NCI-H69 (cell line): ENCODE results near the gene ARHGAP26.

Experiments
- DNase-seq: peaks from one replicate; lab custom pipeline; 2025; lab: John Stamatoyannopoulos, UW

ARHGAP26 gene

DNA sequence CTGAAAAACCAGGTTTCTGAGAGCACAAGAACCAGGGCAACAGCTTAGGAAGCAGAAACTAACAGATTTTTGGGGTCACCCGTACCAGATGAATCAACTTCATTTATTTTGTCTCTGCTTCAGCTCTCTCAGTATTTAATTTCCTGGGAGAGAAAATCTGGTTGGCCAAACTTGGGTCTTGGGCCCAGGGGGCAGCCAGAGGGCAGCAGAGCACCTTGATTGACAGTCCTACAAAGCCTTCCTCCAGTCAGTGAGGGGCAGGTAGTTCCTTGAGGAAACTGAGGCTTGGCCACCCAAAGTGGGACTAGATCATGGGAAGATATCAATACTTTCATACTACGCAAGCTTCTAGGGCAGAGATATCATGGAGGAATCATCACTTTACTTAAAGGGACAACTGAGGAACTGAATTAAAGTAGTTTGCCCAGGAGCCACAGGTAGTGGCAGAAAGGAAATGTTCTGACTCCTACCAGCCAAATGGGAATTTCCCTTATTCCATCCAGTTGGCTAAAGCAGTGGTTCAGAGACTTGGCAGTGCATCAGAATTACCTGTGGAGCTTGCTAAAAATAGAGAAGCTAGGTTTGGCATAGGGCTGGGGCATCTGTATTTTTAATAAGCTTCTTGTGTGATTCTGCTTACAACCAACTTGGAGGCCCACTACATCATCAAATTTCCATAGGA is 21.5 kb upstream of the ARHGAP26 start:
- DNase-seq = peak; percentile 49

DNA sequence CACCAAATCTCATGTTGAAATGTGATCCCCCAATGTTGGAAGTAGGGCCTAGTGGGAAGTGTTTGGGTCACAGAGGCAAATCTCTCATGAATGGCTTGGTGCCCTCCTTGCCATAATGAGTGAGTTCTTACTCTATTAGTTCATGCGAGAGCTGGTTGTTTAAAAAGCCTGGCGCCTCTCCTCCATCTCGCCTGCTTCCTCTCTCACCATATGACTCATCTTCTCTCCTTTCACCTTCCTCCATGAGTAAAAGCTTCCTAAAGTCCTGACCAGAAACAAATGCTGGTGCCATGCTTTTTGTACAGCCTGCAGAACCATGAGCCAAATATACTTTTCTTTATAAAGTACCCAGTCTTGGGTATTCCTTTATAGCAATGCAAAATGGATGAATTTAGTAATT is 20.9 kb upstream of the ARHGAP26 start:
- no peak for DNase-seq

- no peak for DNase-seq
These were observed 17.0 kb upstream of the ARHGAP26 start for GRCh38 chr5:142753116-142753631.

GRCh38 chr5:142754031-142754430 is 16.1 kb upstream of the ARHGAP26 start:
- DNase-seq = no peak

DNA sequence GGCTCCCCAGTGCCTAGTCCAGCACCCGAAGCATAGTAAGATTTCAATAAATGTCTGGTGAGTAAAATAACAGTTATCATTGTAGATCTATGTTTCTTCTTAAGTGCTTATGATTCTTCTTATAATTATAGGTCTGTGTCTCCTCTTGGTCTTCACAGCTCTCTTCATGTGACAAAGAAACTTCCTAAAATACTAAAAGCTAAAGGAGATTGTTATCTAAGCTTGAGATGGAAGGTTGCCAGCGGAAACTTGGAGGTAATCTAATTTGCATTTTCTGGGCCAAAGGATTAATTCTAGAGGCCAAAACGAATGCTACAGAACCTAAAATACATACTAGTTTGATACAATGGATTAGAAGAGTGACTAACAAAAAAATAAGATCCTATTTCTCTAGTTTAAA is 13.6 kb upstream of the ARHGAP26 start:
- no peak for DNase-seq

DNA sequence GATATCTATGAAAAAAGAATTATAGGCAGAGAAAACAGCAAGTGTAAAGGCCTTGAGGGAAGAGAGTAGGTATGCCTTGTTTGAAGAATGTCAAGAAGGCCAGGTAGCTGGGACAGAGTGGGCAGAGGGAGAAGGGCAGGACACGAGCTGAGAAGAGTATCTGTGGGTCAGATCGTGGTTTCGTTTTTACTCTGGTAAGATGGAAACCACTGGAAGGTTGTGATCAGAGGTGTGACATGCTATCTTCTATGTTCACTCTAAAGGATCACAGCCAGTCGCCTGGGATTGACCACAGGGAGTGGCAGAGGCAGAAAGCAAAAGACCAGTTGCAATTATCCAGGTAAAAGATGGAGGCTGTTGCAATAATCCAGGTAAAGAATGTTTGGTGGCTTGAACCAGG is 12.6 kb upstream of the ARHGAP26 start:
- DNase-seq = no peak

DNA sequence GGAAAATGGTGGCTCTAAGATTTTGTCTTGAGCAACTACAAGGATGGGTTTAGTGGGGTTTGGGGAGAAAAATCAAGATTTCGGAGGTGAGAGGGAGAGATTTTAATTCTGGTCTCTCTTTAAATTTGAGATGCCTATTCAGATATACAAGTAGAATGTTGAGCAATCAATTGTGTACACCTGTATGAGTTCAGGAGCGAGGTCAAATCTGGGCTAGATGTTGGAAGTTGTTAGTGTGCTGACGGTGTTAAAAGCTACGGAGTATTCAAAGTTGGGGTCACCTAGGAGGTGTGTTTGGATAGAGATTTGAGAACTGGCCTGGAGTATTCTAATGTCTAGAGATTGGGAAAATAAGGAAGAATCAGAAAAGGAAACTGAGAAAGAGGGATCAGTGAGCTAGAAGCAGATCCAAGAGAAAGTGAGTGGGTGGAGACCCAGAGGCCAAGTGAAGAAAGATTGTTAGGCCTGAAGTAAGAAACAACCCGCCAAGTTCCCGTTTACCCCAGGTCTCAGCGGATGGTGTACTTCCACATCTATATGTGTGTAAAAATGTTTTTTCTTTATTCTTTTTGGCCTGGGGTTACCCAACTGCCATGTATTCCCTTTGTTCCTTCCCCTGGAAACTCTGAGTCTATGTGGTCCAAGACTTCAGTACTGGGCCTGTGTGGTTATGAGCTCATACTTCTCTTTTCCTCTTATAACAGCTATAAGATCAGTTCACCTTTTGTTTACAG is 11.9 kb upstream of the ARHGAP26 start:
- DNase-seq = no peak

- no peak for DNase-seq
These were observed 11.4 kb upstream of the ARHGAP26 start for GRCh38 chr5:142758796-142759145.

- DNase-seq = no peak
These were observed 6.5 kb upstream of the ARHGAP26 start for GRCh38 chr5:142763701-142764100.

DNA sequence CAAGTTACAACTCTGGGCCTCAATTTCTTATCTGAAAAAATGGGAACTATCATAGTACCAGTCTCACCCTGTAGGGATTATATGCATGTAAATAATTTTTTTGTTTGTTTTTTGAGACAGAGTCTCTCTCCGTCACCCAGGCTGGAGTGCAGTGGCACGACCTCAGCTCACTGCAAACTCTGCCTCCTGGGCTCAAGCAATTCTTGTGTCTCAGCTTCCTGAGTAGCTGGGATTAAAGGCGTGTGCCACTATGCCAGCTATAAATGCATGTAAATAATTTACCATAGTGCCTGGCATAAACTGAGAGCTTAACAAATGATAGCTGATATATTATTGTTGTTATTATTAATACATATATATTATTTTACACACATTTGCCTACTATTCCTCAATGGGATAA is 3.0 kb upstream of the ARHGAP26 start:
- no peak for DNase-seq

DNA sequence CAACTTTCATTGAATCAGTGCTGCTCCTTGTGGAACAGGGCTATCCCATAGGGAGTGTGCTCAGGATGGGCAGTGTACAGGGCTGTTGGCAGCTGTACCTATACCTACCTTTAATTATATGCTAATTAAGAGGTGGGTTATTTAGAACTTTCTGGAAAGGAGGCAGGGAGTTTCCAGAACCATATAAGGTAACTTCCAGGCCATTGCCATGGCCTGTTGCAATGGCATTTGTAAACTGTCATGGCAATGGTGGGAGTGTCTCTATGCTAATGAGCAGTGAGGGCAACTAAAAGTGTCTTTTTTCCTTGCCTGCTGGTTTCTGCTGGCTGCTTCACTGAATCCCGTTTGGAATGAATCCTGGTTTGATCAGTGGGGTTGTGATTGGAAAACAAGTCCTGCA is 2.3 kb upstream of the ARHGAP26 start:
- DNase-seq = no peak

- DNase-seq = no peak
These were observed 855 bp upstream of the ARHGAP26 start for GRCh38 chr5:142769251-142769792.

DNA sequence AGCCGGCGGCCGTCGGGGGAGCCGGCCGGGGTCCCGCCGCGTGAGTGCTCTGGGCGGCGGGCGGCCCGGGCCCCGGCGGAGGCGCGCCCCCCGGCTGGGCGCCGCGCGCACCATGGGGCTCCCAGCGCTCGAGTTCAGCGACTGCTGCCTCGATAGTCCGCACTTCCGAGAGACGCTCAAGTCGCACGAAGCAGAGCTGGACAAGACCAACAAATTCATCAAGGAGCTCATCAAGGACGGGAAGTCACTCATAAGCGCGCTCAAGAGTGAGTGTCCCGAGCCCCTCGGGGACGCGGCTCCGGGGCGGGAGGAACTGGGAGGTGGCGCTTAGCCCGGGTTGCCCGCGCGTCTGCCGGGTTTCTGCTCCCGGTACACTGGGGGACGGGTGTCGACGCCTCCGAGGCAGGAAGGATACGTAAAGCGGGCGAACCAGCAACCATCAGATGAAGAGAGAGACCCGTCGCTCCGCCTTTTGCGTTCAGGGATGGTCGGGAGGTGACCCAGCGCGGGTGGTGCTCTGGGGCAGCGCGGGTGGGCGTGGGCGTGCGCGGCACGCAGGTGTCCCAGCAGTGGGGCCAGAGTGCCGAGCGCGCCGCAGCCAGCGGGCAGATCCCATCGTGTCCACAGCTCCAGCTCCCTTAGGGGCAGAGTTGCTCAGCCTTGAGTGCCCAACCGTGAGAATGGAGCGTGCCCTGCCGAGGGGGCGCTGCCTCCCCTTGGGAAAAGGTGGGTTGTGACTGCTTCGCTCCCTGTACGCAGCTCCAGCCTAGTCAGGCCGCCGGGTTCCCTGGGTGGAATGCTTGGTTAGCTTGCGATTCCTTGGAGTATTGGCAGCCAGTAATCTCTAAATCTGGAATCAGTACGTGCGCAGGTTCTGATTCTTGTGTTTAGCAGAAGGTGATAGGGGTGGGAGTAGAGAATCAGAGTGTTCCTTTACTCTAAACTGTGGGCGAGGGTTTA is 753 bp downstream of the ARHGAP26 start:
- peak; percentile 77 for DNase-seq

- no peak for DNase-seq
These were observed 1.5 kb downstream of the ARHGAP26 start for GRCh38 chr5:142771666-142772065.

DNA sequence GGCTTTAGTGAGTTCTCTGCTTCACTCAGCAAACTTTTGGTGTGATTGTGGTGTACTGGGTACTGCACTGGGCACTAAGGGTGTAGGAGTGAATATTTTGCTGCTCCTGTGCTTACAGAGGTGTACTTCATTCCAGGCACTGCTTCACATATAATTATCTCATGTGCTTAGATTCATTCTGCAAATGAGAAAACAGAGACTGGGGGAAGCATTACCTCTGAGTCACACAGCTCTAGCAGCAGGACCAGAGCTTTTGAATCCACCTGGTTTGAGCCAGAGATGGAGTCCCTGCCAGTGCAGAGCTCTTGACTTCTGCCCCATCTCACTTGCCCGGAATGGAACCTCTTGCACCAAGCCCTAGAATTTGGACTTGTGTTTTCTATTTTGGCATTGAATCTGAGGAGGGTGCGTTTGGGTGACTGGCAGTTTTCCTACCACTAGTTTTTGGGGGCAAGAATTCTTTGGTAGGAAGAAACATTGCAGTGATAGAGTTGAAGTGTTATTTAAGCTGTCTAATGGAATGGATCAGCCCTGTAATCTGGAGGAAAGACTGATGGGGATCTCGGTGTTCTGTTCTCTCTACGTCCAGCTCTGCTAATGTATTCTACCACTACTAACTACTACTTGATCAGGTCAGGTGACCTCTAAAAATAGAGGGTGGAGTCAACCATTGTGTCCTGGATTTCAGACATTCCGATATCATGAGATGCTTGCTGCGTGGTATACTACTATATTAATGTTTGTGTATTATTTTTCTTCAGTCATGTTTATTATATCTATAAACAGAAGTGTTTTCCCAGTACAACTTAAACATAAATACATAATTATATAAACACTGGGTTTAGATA is 2.5 kb downstream of the ARHGAP26 start:
- no peak for DNase-seq

GRCh38 chr5:142777099-142777498 is 6.9 kb downstream of the ARHGAP26 start:
- no peak for DNase-seq

- no peak for DNase-seq
These were observed 7.7 kb downstream of the ARHGAP26 start for GRCh38 chr5:142777850-142778249.

DNA sequence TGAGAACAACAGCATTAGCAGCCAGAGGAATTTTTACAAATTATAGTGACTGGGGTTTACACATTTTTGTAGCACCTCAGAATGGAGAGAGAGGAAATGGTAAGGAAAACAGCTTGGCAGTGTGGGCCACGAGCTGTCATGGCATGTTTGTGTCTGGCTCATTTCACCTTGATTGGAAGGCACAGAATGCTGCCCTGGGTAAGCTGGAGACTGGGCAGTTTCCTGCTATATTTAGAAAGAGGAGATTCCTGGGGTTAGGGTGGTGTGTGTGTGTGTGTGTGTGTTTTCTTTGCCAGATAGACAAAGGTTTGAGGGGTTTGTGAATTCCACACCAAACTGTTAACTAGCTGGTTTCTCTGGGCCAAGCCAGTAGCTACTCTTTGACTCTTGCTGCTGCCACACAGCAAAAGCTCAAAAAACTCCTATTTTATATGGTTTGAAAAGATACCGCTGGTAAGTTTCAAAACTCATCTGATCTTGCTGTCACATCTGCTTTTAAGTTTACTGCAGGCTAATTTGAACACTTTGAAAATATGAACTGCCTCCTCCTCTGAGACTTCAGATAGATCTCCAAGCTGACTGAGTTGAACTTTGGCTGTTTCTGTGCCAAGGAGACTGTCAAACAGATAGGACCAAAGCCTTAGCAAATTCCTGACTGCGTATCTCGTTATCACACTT is 9.1 kb downstream of the ARHGAP26 start:
- DNase-seq = peak; percentile 16

GRCh38 chr5:142780871-142781270 is 10.7 kb downstream of the ARHGAP26 start:
- no peak for DNase-seq

GRCh38 chr5:142782976-142783530 is 12.9 kb downstream of the ARHGAP26 start:
- no peak for DNase-seq
